Measurements from ENCODE around the gene USP17L29. TPM values are rescaled to one million over a fixed set of nuclear protein-coding genes. Genes with fewer than 3 reads are reported as not detected.
"Not testable (repeated sequence)": the region's sequence is repeated elsewhere in the genome, so short reads cannot be mapped to it uniquely, and the experiment has no call there.

The USP17L29 gene, protein sequence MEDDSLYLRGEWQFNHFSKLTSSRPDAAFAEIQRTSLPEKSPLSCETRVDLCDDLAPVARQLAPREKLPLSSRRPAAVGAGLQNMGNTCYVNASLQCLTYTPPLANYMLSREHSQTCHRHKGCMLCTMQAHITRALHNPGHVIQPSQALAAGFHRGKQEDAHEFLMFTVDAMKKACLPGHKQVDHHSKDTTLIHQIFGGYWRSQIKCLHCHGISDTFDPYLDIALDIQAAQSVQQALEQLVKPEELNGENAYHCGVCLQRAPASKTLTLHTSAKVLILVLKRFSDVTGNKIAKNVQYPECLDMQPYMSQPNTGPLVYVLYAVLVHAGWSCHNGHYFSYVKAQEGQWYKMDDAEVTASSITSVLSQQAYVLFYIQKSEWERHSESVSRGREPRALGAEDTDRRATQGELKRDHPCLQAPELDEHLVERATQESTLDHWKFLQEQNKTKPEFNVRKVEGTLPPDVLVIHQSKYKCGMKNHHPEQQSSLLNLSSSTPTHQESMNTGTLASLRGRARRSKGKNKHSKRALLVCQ
- total RNA-seq (2014; rRNA removed; shearing (Covaris generic)), result not detected in 2 replicates

DNA sequence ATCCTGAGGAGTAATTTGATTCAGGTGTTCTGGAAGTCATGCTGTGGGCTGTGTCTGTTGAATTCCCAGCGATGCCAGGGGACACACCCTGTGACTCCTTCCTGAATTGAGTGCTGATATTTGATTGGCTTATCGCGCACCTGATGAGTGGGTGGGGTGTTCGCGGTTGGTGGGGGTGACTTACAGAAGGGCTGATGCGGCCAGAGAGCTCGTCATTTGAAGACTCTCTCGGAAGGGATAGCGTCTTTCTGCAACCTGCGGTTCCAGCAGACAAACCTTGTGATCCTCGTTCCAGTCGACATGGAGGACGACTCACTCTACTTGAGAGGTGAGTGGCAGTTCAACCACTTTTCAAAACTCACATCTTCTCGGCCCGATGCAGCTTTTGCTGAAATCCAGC lies at the start of gene USP17L29:
Gene USP17L29 (plus strand): TSS at position 301 of the 400 bp plus-strand sequence. CDS start 0 bp downstream, at position 301.
- not testable (repeated sequence) for DNase-seq (ENCODE audit: low spot score)

- not testable (repeated sequence) for DNase-seq (ENCODE audit: low spot score)
These were observed 29.2 kb upstream of the USP17L29 start for GRCh38 chr4:9324191-9324590.

DNA sequence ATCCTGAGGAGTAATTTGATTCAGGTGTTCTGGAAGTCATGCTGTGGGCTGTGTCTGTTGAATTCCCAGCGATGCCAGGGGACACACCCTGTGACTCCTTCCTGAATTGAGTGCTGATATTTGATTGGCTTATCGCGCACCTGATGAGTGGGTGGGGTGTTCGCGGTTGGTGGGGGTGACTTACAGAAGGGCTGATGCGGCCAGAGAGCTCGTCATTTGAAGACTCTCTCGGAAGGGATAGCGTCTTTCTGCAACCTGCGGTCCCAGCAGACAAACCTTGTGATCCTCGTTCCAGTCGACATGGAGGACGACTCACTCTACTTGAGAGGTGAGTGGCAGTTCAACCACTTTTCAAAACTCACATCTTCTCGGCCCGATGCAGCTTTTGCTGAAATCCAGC lies 28.6 kb upstream of the USP17L29 start, which contains the start of gene USP17L24:
Gene USP17L24 (plus strand): TSS at position 301 of the 400 bp plus-strand sequence. CDS start 0 bp downstream, at position 301.
- not testable (repeated sequence) for DNase-seq (ENCODE audit: low spot score)

DNA sequence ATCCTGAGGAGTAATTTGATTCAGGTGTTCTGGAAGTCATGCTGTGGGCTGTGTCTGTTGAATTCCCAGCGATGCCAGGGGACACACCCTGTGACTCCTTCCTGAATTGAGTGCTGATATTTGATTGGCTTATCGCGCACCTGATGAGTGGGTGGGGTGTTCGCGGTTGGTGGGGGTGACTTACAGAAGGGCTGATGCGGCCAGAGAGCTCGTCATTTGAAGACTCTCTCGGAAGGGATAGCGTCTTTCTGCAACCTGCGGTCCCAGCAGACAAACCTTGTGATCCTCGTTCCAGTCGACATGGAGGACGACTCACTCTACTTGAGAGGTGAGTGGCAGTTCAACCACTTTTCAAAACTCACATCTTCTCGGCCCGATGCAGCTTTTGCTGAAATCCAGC lies 23.8 kb upstream of the USP17L29 start, which contains the start of gene USP17L25:
Gene USP17L25 (plus strand): TSS at position 301 of the 400 bp plus-strand sequence. CDS start 0 bp downstream, at position 301.
- not testable (repeated sequence) for DNase-seq (ENCODE audit: low spot score)

DNA sequence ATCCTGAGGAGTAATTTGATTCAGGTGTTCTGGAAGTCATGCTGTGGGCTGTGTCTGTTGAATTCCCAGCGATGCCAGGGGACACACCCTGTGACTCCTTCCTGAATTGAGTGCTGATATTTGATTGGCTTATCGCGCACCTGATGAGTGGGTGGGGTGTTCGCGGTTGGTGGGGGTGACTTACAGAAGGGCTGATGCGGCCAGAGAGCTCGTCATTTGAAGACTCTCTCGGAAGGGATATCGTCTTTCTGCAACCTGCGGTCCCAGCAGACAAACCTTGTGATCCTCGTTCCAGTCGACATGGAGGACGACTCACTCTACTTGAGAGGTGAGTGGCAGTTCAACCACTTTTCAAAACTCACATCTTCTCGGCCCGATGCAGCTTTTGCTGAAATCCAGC lies 19.1 kb upstream of the USP17L29 start, which contains the start of gene USP17L26:
Gene USP17L26 (plus strand): TSS at position 301 of the 400 bp plus-strand sequence. CDS start 0 bp downstream, at position 301.
- not testable (repeated sequence) for DNase-seq (ENCODE audit: low spot score)

DNA sequence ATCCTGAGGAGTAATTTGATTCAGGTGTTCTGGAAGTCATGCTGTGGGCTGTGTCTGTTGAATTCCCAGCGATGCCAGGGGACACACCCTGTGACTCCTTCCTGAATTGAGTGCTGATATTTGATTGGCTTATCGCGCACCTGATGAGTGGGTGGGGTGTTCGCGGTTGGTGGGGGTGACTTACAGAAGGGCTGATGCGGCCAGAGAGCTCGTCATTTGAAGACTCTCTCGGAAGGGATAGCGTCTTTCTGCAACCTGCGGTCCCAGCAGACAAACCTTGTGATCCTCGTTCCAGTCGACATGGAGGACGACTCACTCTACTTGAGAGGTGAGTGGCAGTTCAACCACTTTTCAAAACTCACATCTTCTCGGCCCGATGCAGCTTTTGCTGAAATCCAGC lies 14.3 kb upstream of the USP17L29 start, which contains the start of gene USP17L5:
Gene USP17L5 (plus strand): TSS at position 301 of the 400 bp plus-strand sequence. CDS start 0 bp downstream, at position 301.
- DNase-seq (ENCODE audit: low spot score), result not testable (repeated sequence)

DNA sequence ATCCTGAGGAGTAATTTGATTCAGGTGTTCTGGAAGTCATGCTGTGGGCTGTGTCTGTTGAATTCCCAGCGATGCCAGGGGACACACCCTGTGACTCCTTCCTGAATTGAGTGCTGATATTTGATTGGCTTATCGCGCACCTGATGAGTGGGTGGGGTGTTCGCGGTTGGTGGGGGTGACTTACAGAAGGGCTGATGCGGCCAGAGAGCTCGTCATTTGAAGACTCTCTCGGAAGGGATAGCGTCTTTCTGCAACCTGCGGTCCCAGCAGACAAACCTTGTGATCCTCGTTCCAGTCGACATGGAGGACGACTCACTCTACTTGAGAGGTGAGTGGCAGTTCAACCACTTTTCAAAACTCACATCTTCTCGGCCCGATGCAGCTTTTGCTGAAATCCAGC lies 9.6 kb upstream of the USP17L29 start, which contains the start of gene USP17L27:
Gene USP17L27 (plus strand): TSS at position 301 of the 400 bp plus-strand sequence. CDS start 0 bp downstream, at position 301.
- not testable (repeated sequence) for DNase-seq (ENCODE audit: low spot score)

- DNase-seq (ENCODE audit: low spot score), result not testable (repeated sequence)
These were observed 4.8 kb upstream of the USP17L29 start, which contains the start of gene USP17L28 for GRCh38 chr4:9348593-9348992. USP17L28 (plus strand) TSS chr4:9348893; CDS start chr4:9348893, 0 bp downstream.

DNA sequence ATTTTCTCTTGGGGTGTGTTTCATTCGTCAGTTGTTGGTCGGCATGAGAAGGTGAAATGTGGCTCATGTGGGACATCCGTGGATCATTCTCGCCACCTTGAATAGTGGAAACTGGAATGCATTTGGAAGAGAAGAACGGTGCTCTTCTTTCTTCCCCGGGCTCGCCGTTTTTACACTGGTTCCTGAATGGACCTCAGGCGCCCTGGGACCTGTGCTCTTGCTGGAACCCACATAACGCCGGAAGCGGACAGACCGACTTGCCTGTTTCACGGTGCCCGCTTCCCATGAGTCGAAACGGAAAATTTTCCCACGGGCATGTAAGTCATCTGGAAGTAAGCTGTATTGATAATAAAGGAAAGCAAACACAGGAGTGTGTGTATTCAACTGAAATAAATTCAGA lies 2.6 kb upstream of the USP17L29 start:
- DNase-seq (ENCODE audit: low spot score), result not testable (repeated sequence)

DNA sequence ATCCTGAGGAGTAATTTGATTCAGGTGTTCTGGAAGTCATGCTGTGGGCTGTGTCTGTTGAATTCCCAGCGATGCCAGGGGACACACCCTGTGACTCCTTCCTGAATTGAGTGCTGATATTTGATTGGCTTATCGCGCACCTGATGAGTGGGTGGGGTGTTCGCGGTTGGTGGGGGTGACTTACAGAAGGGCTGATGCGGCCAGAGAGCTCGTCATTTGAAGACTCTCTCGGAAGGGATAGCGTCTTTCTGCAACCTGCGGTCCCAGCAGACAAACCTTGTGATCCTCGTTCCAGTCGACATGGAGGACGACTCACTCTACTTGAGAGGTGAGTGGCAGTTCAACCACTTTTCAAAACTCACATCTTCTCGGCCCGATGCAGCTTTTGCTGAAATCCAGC lies 9.4 kb downstream of the USP17L29 start, which contains the start of gene USP17L30:
Gene USP17L30 (plus strand): TSS at position 301 of the 400 bp plus-strand sequence. CDS start 0 bp downstream, at position 301.
- not testable (repeated sequence) for DNase-seq (ENCODE audit: low spot score)

DNA sequence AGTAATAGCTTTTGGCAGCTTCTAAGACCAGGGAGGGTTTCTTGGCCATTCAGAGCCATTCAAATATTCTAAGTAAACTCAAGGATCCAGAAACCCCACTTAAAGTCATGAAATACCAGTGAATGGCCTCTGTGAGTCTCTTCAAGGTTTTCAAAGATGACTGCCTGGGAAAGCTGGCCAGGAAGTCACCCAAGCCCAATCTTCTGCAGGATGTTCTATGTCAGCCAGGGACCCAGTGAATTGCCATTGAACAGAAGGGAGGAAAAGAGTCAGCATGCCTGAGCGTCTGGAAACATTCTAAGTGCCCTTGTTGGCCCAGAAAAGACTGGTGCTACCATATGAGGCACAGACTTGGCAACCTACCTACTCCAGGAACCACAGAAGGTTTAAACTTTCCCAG lies 26.4 kb downstream of the USP17L29 start:
- DNase-seq (ENCODE audit: low spot score), result not testable (repeated sequence)

GRCh38 chr4:9381012-9381534 lies 27.6 kb downstream of the USP17L29 start:
- not testable (repeated sequence) for DNase-seq (ENCODE audit: low spot score)

DNA sequence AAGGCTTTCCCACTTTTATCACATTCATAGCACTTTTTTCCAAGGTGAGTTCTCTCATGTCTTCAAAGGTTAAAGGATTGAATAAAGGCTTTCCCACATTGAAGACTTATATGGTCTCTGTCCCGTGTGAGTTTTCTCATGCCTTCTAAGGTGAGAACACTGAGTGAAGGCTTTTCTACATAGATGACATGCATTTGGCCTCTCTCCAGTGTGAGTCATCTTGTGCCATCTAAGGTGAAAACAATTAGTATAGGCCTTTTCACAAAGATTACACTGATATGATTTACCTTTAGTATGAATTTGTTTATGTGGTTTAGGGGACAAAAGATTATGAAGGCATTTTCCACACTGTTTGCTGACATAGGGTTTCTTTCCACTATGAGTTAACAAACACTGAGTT lies 30.7 kb downstream of the USP17L29 start:
- DNase-seq (ENCODE audit: low spot score), result no peak

- DNase-seq (ENCODE audit: low spot score), result not testable (repeated sequence)
These were observed 35.6 kb downstream of the USP17L29 start for GRCh38 chr4:9389001-9389400.

Other genes starting within 250 kb of the USP17L29 start
- gene FAM90A26, start 183.2 kb upstream of the USP17L29 start, total RNA-seq (2014; rRNA removed; shearing (Covaris generic)), result not detected in 2 replicates
- gene USP17L10, start 143.0 kb upstream of the USP17L29 start, total RNA-seq (2014; rRNA removed; shearing (Covaris generic)), result not detected in 2 replicates
- gene USP17L11, start 138.2 kb upstream of the USP17L29 start, total RNA-seq (2014; rRNA removed; shearing (Covaris generic)), result not detected in 2 replicates
- not detected in 2 replicates for gene USP17L12, start 133.5 kb upstream of the USP17L29 start, total RNA-seq (2014; rRNA removed; shearing (Covaris generic))
- gene USP17L13, start 128.7 kb upstream of the USP17L29 start, total RNA-seq (2014; rRNA removed; shearing (Covaris generic)), result not detected in 2 replicates
- gene USP17L15, start 119.3 kb upstream of the USP17L29 start, total RNA-seq (2014; rRNA removed; shearing (Covaris generic)), result not detected in 2 replicates
- gene USP17L17, start 109.8 kb upstream of the USP17L29 start, total RNA-seq (2014; rRNA removed; shearing (Covaris generic)), result not detected in 2 replicates
- not detected in 2 replicates for gene USP17L18, start 105.0 kb upstream of the USP17L29 start, total RNA-seq (2014; rRNA removed; shearing (Covaris generic))
- not detected in 2 replicates for gene USP17L19, start 100.3 kb upstream of the USP17L29 start, total RNA-seq (2014; rRNA removed; shearing (Covaris generic))
- not detected in 2 replicates for gene USP17L20, start 95.5 kb upstream of the USP17L29 start, total RNA-seq (2014; rRNA removed; shearing (Covaris generic))
- not detected in 2 replicates for gene USP17L21, start 90.8 kb upstream of the USP17L29 start, total RNA-seq (2014; rRNA removed; shearing (Covaris generic))
- not detected in 2 replicates for gene USP17L22, start 86.0 kb upstream of the USP17L29 start, total RNA-seq (2014; rRNA removed; shearing (Covaris generic))
- gene USP17L24, start 28.5 kb upstream of the USP17L29 start, total RNA-seq (2014; rRNA removed; shearing (Covaris generic)), result not detected in 2 replicates
- not detected in 2 replicates for gene USP17L25, start 23.7 kb upstream of the USP17L29 start, total RNA-seq (2014; rRNA removed; shearing (Covaris generic))
- gene USP17L26, start 19.0 kb upstream of the USP17L29 start, total RNA-seq (2014; rRNA removed; shearing (Covaris generic)), result not detected in 2 replicates
- gene USP17L5, start 14.2 kb upstream of the USP17L29 start, total RNA-seq (2014; rRNA removed; shearing (Covaris generic)), result not detected in 2 replicates
- not detected in 2 replicates for gene USP17L27, start 9.5 kb upstream of the USP17L29 start, total RNA-seq (2014; rRNA removed; shearing (Covaris generic))
- gene USP17L28, start 4.7 kb upstream of the USP17L29 start, total RNA-seq (2014; rRNA removed; shearing (Covaris generic)), result not detected in 2 replicates
- not detected in 2 replicates for gene USP17L30, start 9.5 kb downstream of the USP17L29 start, total RNA-seq (2014; rRNA removed; shearing (Covaris generic))
- not detected in 2 replicates for gene DEFB131A, start 90.8 kb downstream of the USP17L29 start, total RNA-seq (2014; rRNA removed; shearing (Covaris generic))